ENCODE data around the gene SPSB2. TPM values are rescaled to one million over a fixed set of nuclear protein-coding genes. Genes with fewer than 3 reads are reported as not detected.

Gene SPSB2
- total and polyA plus RNA-seq, 9 of the 15 experiments (the other 6 are each of a cell fraction or from before 2014, with no cell fraction given): 0.10 to 10.6 (median 1.9) TPM

GRCh38 chr12:6851921-6852650 lies 21.0 kb downstream of the SPSB2 start, which contains the start of gene USP5 (continued):
- TF ChIP-seq ZNF431 (CRISPR knock-in tag; IDR thresholded peaks at IDR 0.05): no peak
- TF ChIP-seq KLF6 (CRISPR knock-in tag; IDR thresholded peaks at IDR 0.05; ENCODE audit: borderline replicate concordance): peak; percentile 88; the same call in 1 of the 2 replicates
- no peak for TF ChIP-seq AFF4 (CRISPR knock-in tag; IDR thresholded peaks at IDR 0.05)
- TF ChIP-seq SMAD3 (CRISPR knock-in tag; conservative IDR thresholded peaks at IDR 0.05): peak; percentile 94
- TF ChIP-seq FOXK1 (CRISPR knock-in tag; IDR thresholded peaks at IDR 0.05; ENCODE audit: borderline replicate concordance): no peak
- TF ChIP-seq U2AF2 (optimal IDR thresholded peaks at IDR 0.05; ENCODE audit: low read depth, low read length): no peak
- no peak for TF ChIP-seq ZBTB43 (CRISPR knock-in tag; IDR thresholded peaks at IDR 0.05)
- no peak for TF ChIP-seq ZBTB7A (IDR thresholded peaks at IDR 0.05; ENCODE audit: borderline replicate concordance, control insufficient read depth, low read depth, low read length)
- TF ChIP-seq RBBP5 (IDR thresholded peaks at IDR 0.05; ENCODE audit: borderline replicate concordance, insufficient read depth, low read length, poor library complexity, severe bottlenecking): peak; percentile 68
- peak; percentile 62; the same call in 1 of the 2 replicates for TF ChIP-seq PTRF (tag; IDR thresholded peaks at IDR 0.05)
- TF ChIP-seq TAF1 (IDR thresholded peaks at IDR 0.05; ENCODE audit: control insufficient read depth, extremely low read depth, insufficient read depth, low read length, severe bottlenecking): peak; percentile 42
- TF ChIP-seq ZNF407 (IDR thresholded peaks at IDR 0.05; ENCODE audit: low read depth): no peak
- no peak for TF ChIP-seq HNRNPH1 (optimal IDR thresholded peaks at IDR 0.05; ENCODE audit: low read depth, low read length)

Data from K562 (cell line).